ENCODE results near the gene SARS2.

- TF ChIP-seq, protein P1, sequence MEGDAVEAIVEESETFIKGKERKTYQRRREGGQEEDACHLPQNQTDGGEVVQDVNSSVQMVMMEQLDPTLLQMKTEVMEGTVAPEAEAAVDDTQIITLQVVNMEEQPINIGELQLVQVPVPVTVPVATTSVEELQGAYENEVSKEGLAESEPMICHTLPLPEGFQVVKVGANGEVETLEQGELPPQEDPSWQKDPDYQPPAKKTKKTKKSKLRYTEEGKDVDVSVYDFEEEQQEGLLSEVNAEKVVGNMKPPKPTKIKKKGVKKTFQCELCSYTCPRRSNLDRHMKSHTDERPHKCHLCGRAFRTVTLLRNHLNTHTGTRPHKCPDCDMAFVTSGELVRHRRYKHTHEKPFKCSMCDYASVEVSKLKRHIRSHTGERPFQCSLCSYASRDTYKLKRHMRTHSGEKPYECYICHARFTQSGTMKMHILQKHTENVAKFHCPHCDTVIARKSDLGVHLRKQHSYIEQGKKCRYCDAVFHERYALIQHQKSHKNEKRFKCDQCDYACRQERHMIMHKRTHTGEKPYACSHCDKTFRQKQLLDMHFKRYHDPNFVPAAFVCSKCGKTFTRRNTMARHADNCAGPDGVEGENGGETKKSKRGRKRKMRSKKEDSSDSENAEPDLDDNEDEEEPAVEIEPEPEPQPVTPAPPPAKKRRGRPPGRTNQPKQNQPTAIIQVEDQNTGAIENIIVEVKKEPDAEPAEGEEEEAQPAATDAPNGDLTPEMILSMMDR (IDR thresholded peaks at IDR 0.05): no peak
- TF ChIP-seq POLR2A (IDR thresholded peaks at IDR 0.05): no peak
Observed at GRCh38 chr19:38941979-38942378, 11.4 kb upstream of the SARS2 start.

Measured in prostate gland (tissue), 2 donors.